T follicular helper cell (primary cell): Measurements from ENCODE around the gene LACRT.
"Not testable (repeated sequence)": the region's sequence is repeated elsewhere in the genome, so short reads cannot be mapped to it uniquely, and the experiment has no call there.

Source experiments
- DNase-seq: peaks from one replicate; pipeline ENCODE4 v3.0.0-alpha.2; 2020; ENCODE audit warnings: low read depth
- total RNA-seq, 2 experiments: gene quantifications; one replicate each; lab custom pipeline; 2026; lab: John Stamatoyannopoulos, UW

The LACRT gene
- 0 reads per million in 2 experiments for total RNA-seq

- no peak for DNase-seq
These were observed at the start of gene LACRT for GRCh38 chr12:54634795-54635194. LACRT (minus strand) TSS chr12:54634895; CDS start chr12:54634841, 54 bp downstream.

- no peak for DNase-seq
These were observed 48.7 kb upstream of the LACRT start for GRCh38 chr12:54683398-54683797.

- DNase-seq: no peak
These were observed 48.0 kb upstream of the LACRT start for GRCh38 chr12:54682674-54683073.

GRCh38 chr12:54680374-54680773 lies 45.7 kb upstream of the LACRT start:
- peak; percentile 6 for DNase-seq

GRCh38 chr12:54678131-54678530 lies 43.4 kb upstream of the LACRT start:
- DNase-seq: no peak

GRCh38 chr12:54667945-54668344 lies 33.2 kb upstream of the LACRT start:
- DNase-seq: no peak

- no peak for DNase-seq
These were observed 31.3 kb upstream of the LACRT start for GRCh38 chr12:54666008-54666407.

- DNase-seq: not testable (repeated sequence)
These were observed 30.4 kb upstream of the LACRT start for GRCh38 chr12:54665022-54665635.

GRCh38 chr12:54663603-54664002 lies 28.9 kb upstream of the LACRT start:
- no peak for DNase-seq

GRCh38 chr12:54662026-54662425 lies 27.3 kb upstream of the LACRT start:
- DNase-seq: no peak

- DNase-seq: no peak
These were observed 26.4 kb upstream of the LACRT start for GRCh38 chr12:54661048-54661447.

- DNase-seq: no peak
These were observed 25.7 kb upstream of the LACRT start for GRCh38 chr12:54660320-54660962.

- DNase-seq: peak; percentile 20
These were observed 23.9 kb upstream of the LACRT start for GRCh38 chr12:54658306-54659264.

GRCh38 chr12:54657105-54657607 lies 22.5 kb upstream of the LACRT start:
- DNase-seq: no peak

- DNase-seq: no peak
These were observed 20.2 kb upstream of the LACRT start for GRCh38 chr12:54654926-54655325.

- DNase-seq: no peak
These were observed 18.3 kb upstream of the LACRT start for GRCh38 chr12:54653025-54653424.

GRCh38 chr12:54650889-54651288 lies 16.2 kb upstream of the LACRT start:
- no peak for DNase-seq

GRCh38 chr12:54650409-54650808 lies 15.7 kb upstream of the LACRT start:
- no peak for DNase-seq

GRCh38 chr12:54649825-54650224 lies 15.1 kb upstream of the LACRT start:
- no peak for DNase-seq

- DNase-seq: no peak
These were observed 13.6 kb upstream of the LACRT start, which contains the start of gene DCD for GRCh38 chr12:54648265-54648664. DCD (minus strand) TSS chr12:54648365; CDS start chr12:54648303, 62 bp downstream.

GRCh38 chr12:54641554-54641953 lies 6.9 kb upstream of the LACRT start:
- no peak for DNase-seq

- DNase-seq: no peak
These were observed 6.4 kb upstream of the LACRT start for GRCh38 chr12:54641089-54641488.
